HEK293 (cell line): ENCODE measurements around the gene CHST15.

Experiments used
- CTCF ChIP-seq: fragments of 450-650 bp; formaldehyde crosslinking; IDR thresholded peaks from 2 replicates; pipeline ENCODE4 v1.5.1; 2016; ENCODE audit warnings: missing biosample characterization, missing genetic modification characterization
- OSR2 ChIP-seq: fragments of 450-650 bp; formaldehyde crosslinking; IDR thresholded peaks from 2 replicates; pipeline ENCODE4 v1.5.1; 2016; ENCODE audit warnings: missing biosample characterization, missing genetic modification characterization
- ZBTB21 ChIP-seq: fragments of 450-650 bp; formaldehyde crosslinking; IDR thresholded peaks from 2 replicates; pipeline ENCODE4 v1.5.1; 2017; ENCODE audit warnings: missing biosample characterization, missing genetic modification characterization
- ZNF311 ChIP-seq: fragments of 450-650 bp; formaldehyde crosslinking; IDR thresholded peaks from 2 replicates; pipeline ENCODE4 v1.5.1; 2017; ENCODE audit warnings: missing biosample characterization, missing genetic modification characterization, borderline replicate concordance
- ZNF558 ChIP-seq: fragments of 450-650 bp; formaldehyde crosslinking; IDR thresholded peaks from 2 replicates; pipeline ENCODE4 v1.5.1; 2016; ENCODE audit warnings: missing biosample characterization, missing genetic modification characterization

- TF ChIP-seq ZNF311 (no peak), ZNF558 (tag by site-specific recombination) (no peak), OSR2 (tag by site-specific recombination) (no peak), CTCF (tag by site-specific recombination) (no peak), ZBTB21 (tag by site-specific recombination) (no peak)
Measured at GRCh38 chr10:124041675-124042445, 51.5 kb downstream of the CHST15 start.
